COLO668 (cell line): ENCODE data around the gene PAX2.
A peak's percentile ranks its signal among the peaks of the same experiment; 100 is the strongest.

ENCODE experiments used
- DNase-seq: peaks from one replicate; lab custom pipeline; 2025; ENCODE audit not compliant: unreplicated experiment; lab: John Stamatoyannopoulos, UW

The PAX2 gene

GRCh38 chr10:100835810-100836209, 90.4 kb downstream of the PAX2 start:
- no peak for DNase-seq

- no peak for DNase-seq
Observed at GRCh38 chr10:100836891-100837290, 91.5 kb downstream of the PAX2 start.

GRCh38 chr10:100837300-100837699, 91.9 kb downstream of the PAX2 start:
- no peak for DNase-seq

- DNase-seq: no peak
Observed at GRCh38 chr10:100838986-100839385, 93.6 kb downstream of the PAX2 start.

- DNase-seq: no peak
Observed at GRCh38 chr10:100841528-100841927, 96.1 kb downstream of the PAX2 start.

GRCh38 chr10:100847440-100847839, 102.1 kb downstream of the PAX2 start:
- no peak for DNase-seq

- no peak for DNase-seq
Observed at GRCh38 chr10:100848770-100849169, 103.4 kb downstream of the PAX2 start.

- DNase-seq: no peak
Observed at GRCh38 chr10:100858261-100858660, 112.9 kb downstream of the PAX2 start.

GRCh38 chr10:100858747-100859483, 113.5 kb downstream of the PAX2 start:
- DNase-seq: no peak

GRCh38 chr10:100859484-100859763, 114.0 kb downstream of the PAX2 start:
- no peak for DNase-seq

- DNase-seq: no peak
Observed at GRCh38 chr10:100863433-100863832, 118.1 kb downstream of the PAX2 start.

- no peak for DNase-seq
Observed at GRCh38 chr10:100864036-100864885, 118.9 kb downstream of the PAX2 start.

- DNase-seq: no peak
Observed at GRCh38 chr10:100864978-100865377, 119.6 kb downstream of the PAX2 start.

GRCh38 chr10:100866010-100866409, 120.6 kb downstream of the PAX2 start:
- no peak for DNase-seq

GRCh38 chr10:100866575-100867098, 121.3 kb downstream of the PAX2 start:
- no peak for DNase-seq

- no peak for DNase-seq
Observed at GRCh38 chr10:100867261-100867963, 122.0 kb downstream of the PAX2 start.

GRCh38 chr10:100868382-100868781, 123.0 kb downstream of the PAX2 start:
- DNase-seq: no peak

GRCh38 chr10:100869399-100869798, 124.0 kb downstream of the PAX2 start:
- DNase-seq: no peak

GRCh38 chr10:100872034-100872791, 126.8 kb downstream of the PAX2 start:
- DNase-seq: peak; percentile 30

GRCh38 chr10:100873146-100873826, 127.9 kb downstream of the PAX2 start:
- DNase-seq: no peak
